Measurements from ENCODE around the gene PDE1C.

Gene PDE1C

GRCh38 chr7:31935124-31936054 is 134.8 kb downstream of the PDE1C start:
- peak; percentile 18 for DNase-seq

DNA sequence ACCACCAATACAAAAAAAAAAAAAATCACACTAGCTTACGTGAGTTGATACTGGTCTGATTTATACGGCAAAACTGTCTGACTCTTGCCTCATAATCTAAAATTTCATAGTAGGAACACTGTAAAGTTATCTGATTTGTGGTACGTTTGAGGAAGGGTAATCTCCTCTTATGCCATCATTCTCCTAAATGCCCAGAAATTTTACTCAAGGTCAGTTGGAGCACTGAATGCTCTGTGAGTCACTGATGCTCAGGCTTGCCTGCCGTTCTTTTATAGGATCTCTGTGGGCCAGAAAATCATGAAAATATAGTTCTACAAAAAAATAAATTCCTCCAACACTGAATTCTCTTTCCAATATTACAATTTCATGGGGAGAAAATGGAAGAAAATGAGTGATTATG is 135.7 kb downstream of the PDE1C start:
- no peak for DNase-seq

GRCh38 chr7:31933481-31933880 is 136.7 kb downstream of the PDE1C start:
- DNase-seq, result no peak

GRCh38 chr7:31926991-31927584 is 143.1 kb downstream of the PDE1C start:
- no peak for DNase-seq

- DNase-seq, result no peak
These were observed 144.3 kb downstream of the PDE1C start for GRCh38 chr7:31925753-31926454.

GRCh38 chr7:31924251-31924650 is 146.0 kb downstream of the PDE1C start:
- DNase-seq, result no peak

- DNase-seq, result no peak
These were observed 147.4 kb downstream of the PDE1C start for GRCh38 chr7:31922848-31923247.

GRCh38 chr7:31921047-31921446 is 149.2 kb downstream of the PDE1C start:
- no peak for DNase-seq

DNA sequence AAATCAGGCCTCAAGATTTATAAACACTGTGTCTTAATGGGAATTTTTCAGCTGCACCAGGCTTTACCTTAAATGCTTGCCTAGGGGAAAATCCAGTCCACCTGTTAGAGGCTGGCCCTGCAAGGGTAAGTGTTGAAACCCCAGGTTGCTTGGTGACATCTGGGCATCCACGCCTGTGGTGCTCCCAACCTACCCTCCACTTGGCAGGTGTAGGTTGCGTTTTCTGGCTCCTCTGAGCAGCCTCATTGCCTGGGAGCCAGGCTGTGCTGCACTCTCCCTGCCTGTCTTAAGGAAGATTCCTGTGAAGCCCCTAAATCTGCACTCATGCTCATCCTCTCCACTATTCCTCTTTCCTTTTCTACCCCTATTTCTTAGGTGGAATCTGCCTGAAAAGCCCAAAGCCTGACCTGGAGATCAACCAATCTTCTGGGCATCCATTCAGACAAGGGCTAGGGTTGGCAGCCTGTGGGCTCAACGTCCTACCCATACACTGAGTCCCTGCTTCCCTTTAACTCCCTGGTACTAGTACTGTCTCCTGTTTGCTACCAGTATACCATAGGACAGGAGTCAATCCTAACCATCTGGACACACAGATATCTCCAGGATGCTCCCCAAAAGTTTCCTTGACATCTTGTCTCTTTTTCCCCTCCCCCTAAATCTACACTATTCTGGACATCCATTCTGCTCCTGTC is 150.4 kb downstream of the PDE1C start:
- no peak for DNase-seq

DNA sequence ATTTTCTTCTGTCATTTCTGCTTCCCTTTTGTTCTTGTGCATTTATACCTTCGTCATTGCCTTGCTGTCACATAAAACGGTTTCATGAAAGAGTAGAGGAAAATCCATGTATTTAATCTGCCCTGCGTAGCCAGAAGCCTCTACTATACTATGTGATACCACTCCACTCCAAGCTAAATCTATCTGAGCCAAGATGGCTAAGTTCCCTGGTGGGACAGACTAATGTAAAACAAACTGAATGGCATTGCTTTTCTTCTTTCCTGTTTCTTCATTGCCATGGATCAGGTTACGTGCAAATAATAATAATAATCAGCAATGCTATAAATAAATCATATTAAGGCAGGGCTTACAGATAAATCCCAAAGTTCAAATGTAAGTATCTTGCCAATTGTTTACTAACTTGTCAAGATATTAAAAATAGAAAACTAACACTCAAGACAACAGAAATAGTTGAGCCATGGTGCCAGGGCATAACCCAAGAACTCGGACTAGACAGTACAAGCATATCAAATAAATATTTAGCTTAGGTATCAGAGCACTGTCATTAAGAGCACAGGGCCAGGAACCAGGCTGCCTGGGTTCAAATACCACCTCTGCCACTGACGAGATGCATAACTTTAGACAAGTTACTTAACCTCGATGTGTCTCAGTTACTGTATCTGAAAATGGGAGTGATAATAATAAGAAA is 151.4 kb downstream of the PDE1C start:
- no peak for DNase-seq

DNA sequence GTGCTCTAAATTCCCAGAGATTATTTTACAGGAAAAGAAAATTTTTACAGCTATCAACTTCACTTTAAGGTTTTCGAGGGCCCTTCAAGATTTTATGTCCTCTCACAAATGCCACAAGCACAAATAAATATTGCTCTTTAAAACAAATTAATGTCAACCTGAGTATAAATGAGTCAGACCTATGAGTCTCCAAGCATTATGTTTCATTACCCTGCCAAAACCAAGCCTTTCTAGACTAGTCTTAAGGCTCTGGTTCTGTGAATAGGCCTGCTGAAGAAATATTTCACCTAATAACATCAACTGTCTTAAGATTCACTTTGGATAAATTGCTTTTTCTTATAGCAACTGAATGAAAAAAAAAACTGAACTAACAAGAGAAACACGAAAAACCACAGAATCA is 153.0 kb downstream of the PDE1C start:
- no peak for DNase-seq

DNA sequence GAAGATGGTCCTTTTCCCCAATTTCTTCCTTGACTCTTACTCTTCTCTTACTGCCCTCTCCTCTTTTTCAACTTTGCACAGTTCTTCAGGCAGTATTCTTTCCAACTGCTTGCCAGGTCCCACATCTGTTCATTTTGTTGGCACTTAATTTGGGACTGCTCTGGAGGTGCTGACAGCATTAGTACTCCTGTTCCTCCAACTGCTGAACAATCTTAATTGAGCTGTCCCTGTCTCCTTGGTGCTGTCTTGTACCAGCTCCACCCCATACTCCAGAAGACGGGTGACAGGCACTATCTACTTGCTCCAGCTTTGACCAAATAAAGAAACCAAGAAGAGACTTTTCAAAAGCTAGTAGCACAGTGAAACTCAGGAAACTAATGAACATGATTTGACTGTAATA is 160.0 kb downstream of the PDE1C start:
- DNase-seq, result no peak

DNA sequence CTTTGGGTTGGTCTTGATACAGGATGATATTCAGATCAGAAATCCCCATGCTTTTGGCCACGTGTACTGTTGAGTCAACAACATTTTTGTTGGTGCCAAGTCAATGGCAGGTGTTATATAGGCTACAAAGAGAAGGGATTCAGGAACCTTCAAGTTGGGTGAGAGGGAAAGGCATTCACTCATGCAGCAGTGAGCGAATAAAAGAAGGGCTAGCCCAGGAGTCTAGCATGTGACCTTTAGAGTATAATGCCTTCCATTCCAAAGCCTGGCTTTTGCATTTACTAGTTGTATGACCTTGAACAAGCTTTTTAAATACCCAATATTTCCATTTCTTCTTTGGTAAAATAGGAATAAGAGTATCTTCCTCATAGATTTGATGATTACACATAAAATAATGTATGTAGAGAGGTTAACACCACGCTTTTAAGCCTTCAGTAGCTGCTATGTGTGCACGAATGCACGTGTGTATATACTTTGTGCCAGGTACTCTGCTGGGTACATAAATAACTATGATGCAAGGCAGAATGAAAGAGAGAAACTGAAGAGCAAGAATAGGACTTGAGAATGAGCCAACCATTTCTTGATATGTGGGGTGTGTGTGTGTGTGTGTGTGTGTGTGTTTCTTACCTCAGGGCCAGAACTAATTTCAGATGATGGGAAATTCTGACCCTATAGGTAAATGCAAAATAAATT is 163.6 kb downstream of the PDE1C start:
- DNase-seq, result no peak

GRCh38 chr7:31903962-31904361 is 166.2 kb downstream of the PDE1C start:
- no peak for DNase-seq

DNA sequence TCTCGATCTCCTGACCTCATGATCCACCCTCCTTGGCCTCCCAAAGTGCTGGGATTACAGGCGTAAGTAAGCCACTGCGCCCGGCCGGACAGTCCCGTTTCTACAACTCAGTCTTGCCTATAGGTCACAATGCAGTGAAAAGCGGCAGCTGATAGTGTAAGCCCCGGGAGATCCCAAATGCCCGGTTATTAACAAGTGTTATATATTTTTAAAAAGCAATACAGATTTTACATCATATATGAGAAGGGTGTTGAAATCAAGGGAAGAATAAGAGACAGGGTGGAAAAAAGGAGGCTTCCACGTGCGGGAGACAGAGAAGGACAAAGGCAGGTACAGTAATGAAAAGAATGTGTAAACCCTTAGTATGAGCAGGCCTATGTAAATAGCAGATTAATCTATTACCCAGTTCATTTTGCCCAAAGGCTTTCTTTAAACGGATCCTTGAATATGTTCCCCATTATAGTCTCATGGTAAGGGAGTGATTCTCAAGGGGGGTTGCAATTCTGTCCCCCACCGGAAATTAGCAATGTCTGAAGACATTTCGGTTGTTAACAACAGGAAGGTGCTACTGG is 170.8 kb downstream of the PDE1C start:
- no peak for DNase-seq

- no peak for DNase-seq
These were observed 173.3 kb downstream of the PDE1C start for GRCh38 chr7:31896925-31897324.

DNA sequence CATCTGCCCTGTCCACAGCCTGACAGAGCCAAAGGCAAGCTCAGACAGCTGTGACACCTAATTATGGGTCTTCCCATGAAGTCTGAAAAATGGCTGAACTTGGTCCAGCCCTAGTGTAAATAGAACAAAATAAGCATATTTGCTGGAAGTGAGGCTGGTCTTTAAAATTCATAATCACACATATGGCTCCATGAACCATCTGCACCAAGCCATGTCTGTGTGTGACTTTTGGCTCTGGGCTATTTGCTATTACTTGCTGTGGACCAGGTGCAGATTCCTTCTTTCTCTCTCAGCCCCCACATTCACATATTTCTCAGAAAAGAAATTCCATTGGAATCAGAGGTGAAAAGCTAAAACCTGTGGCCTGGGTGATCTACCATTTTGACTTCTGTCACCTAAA is 175.9 kb downstream of the PDE1C start:
- DNase-seq, result no peak

GRCh38 chr7:31893365-31893764 is 176.8 kb downstream of the PDE1C start:
- DNase-seq, result no peak

GRCh38 chr7:31892099-31892829 is 177.9 kb downstream of the PDE1C start:
- no peak for DNase-seq

DNA sequence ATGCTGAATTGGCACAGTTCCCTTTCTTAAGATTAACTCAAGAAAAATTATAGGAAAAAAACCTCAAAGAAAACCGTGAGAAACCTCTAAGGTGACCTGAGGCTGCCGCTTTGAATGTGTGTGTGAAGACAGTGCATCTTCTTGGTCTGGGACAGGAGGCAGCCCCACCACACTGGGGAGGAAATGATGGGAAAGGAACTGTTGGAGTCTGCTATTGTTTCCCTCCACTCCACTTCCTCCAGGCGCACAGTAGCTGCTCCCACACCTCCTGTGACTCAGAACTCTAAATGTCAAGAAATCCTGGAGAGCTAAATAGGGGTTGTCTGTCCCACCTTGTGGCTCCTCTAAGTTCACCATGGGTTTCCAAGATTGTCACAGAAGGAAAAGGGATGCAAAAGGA is 179.4 kb downstream of the PDE1C start:
- DNase-seq, result no peak

- no peak for DNase-seq
These were observed 180.0 kb downstream of the PDE1C start for GRCh38 chr7:31890198-31890597.

Measured in fibroblast of skin of right biceps (primary cell).